ENCODE results near the gene TMEM40.

The TMEM40 gene

DNA sequence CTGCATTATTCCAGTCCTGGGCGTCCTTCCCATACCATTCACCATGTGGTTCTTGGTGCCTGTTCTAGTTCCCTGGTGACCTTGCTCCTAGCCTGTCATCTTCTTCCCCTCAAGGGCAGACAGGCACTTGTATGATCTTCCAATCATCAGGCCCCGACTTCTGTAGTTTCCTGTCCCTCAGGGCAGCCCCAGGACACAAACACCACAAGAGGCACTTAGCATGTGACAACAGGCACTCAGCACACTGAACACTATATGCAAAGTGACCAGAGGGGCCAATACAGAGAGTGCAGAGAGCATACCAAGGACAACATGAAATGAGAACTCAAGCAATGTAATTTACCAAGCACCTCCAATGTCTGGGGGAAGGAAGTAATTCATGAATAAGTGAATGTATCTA, 17.9 kb downstream of the TMEM40 start:
- H3K4me3 ChIP-seq (ENCODE audit: low read depth, low read length), result no peak overlapping the region
- TF ChIP-seq, protein P1, sequence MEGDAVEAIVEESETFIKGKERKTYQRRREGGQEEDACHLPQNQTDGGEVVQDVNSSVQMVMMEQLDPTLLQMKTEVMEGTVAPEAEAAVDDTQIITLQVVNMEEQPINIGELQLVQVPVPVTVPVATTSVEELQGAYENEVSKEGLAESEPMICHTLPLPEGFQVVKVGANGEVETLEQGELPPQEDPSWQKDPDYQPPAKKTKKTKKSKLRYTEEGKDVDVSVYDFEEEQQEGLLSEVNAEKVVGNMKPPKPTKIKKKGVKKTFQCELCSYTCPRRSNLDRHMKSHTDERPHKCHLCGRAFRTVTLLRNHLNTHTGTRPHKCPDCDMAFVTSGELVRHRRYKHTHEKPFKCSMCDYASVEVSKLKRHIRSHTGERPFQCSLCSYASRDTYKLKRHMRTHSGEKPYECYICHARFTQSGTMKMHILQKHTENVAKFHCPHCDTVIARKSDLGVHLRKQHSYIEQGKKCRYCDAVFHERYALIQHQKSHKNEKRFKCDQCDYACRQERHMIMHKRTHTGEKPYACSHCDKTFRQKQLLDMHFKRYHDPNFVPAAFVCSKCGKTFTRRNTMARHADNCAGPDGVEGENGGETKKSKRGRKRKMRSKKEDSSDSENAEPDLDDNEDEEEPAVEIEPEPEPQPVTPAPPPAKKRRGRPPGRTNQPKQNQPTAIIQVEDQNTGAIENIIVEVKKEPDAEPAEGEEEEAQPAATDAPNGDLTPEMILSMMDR (IDR thresholded peaks at IDR 0.05; ENCODE audit: low read depth, low read length, missing control alignments), result no peak
- no peak for DNase-seq (ENCODE audit: low read depth)

GRCh38 chr3:12737833-12738232, 21.2 kb downstream of the TMEM40 start:
- no peak for DNase-seq (ENCODE audit: low read depth)
- H3K4me3 ChIP-seq (ENCODE audit: low read depth, low read length), result no peak overlapping the region
- TF ChIP-seq, protein P1 (IDR thresholded peaks at IDR 0.05; ENCODE audit: low read depth, low read length, missing control alignments), result no peak

DNA sequence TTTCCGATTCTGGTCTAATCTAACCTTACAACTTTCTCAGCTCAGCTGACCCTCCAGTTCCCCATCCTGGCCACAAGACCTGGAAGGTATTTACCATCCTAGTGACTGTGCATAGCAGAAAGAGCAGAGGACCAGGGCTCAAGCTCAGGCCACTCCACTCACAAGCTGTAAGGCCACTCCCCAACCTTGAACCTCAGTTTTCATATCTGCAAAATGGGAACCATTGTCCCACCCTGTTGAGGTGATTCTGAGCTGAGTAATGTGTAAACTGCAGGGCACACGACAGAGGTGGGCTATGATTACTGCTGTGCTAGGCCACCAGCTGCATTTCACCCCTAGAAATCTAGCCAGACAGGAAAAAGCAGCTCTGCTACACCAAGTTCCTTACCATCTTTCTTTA, 21.7 kb downstream of the TMEM40 start:
- TF ChIP-seq, protein P1 (IDR thresholded peaks at IDR 0.05; ENCODE audit: low read depth, low read length, missing control alignments), result no peak
- no peak for DNase-seq (ENCODE audit: low read depth)
- H3K4me3 ChIP-seq (ENCODE audit: low read depth, low read length), result no peak overlapping the region

DNA sequence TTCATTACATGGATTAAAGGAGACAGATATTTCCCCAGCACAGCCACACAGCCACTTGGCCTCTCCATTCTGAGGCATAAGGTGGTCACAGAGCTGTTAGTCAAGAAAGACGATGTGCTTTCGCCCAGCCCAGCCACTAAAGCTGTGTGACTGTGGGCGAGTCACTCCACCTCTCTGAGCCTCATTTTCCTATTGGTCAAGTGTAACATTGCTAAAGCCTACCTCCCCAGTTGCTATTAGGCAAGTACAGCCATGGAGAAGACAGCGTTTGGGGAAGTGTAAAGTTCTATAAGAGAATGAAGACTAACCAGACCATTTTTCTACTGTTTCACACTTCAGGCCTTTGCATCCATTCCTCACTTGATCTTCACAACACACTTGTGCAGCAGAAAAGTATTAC, 24.1 kb downstream of the TMEM40 start:
- DNase-seq (ENCODE audit: low read depth), result no peak

GRCh38 chr3:12733566-12733965, 25.5 kb downstream of the TMEM40 start:
- TF ChIP-seq, protein P1 (IDR thresholded peaks at IDR 0.05; ENCODE audit: low read depth, low read length, missing control alignments), result no peak
- H3K4me3 ChIP-seq (ENCODE audit: low read depth, low read length), result no peak overlapping the region
- no peak for DNase-seq (ENCODE audit: low read depth)

More for the DNA sequence above, 24.1 kb downstream of the TMEM40 start:
- no peak overlapping the region for H3K4me3 ChIP-seq (ENCODE audit: low read depth, low read length)
- TF ChIP-seq, protein P1 (IDR thresholded peaks at IDR 0.05; ENCODE audit: low read depth, low read length, missing control alignments), result no peak

GRCh38 chr3:12730506-12731242, 28.4 kb downstream of the TMEM40 start:
- TF ChIP-seq, protein P1 (IDR thresholded peaks at IDR 0.05; ENCODE audit: low read depth, low read length, missing control alignments), result no peak
- no peak for DNase-seq (ENCODE audit: low read depth)
- no peak overlapping the region for H3K4me3 ChIP-seq (ENCODE audit: low read depth, low read length)

All from GM12864 (cell line).